RPMI8226 (cell line): ENCODE data around the gene ZNF408.
"Not testable (repeated sequence)": the region's sequence is repeated elsewhere in the genome, so short reads cannot be mapped to it uniquely, and the experiment has no call there.

ENCODE experiments used
- DNase-seq: peaks from one replicate; pipeline ENCODE4 v3.0.0-alpha.2; 2015

Gene ZNF408

GRCh38 chr11:46700241-46701077 is at the start of gene ZNF408, which contains the start of gene ARHGAP1:
ZNF408 (plus strand) TSS chr11:46701031; CDS start chr11:46701048, 17 bp downstream.
ARHGAP1 (minus strand) TSS chr11:46700619; CDS start chr11:46696107, 4,512 bp downstream.
- DNase-seq, result peak; percentile 100

GRCh38 chr11:46655631-46656030 is 45.2 kb upstream of the ZNF408 start:
- no peak for DNase-seq

DNA sequence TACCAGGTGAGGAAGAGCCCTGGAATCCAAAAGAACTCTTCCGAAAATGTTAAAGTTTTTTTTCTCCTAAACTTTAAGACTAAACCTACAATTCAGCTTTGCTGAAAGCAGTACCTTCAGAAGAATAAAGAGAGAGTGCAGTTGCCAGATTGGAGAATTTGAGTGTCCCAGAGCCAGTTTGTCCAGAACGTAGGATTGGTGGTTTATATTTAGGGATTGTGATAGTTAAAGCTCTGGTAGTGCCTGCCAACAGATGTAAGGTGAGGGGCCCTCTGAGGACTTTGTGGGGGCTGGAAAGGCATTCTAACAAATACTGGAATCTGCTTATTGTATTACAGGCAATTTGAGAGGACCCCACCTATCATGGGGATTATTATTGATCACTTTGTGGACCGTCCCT is 43.6 kb upstream of the ZNF408 start:
- no peak for DNase-seq

- no peak for DNase-seq
These were observed 42.6 kb upstream of the ZNF408 start for GRCh38 chr11:46658259-46658658.

- DNase-seq, result no peak
These were observed 40.9 kb upstream of the ZNF408 start for GRCh38 chr11:46659908-46660307.

DNA sequence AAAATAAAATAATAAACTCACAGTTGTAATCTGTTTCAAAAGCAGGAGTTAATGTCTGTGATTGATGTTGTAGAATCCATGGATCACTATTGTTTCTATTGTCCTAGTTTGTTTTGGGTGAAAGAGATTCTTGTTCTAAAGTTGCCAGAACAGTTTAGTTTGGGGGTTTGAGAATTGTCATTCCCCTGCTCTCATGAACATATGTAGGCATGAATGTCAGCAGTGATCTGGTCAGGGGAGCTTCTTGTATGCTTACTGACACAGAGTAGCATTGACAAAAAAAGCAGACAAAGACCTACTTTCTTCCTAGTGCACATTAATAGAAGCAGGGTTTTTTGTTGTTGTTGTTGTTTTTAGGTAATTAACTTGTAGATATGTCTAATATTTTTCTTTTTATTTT is 39.0 kb upstream of the ZNF408 start:
- no peak for DNase-seq

DNA sequence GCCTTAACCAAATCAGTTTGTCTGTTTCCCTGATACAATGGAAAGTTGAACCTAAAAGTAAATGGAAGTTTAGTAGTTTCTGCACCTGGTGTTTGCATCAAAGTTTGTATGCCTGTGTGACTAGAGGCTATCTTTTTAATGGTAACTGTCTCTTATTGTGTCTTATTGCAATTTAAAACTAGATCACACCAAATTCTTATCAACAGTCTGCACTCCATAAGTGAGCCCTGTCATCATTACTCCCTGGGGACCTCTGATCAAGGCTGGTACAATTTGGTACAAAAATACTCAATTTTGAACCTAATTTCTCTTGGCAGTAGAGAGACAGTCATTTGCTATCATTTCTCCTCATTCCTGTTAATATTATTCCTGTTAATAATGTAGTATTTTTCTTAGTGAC is 38.5 kb upstream of the ZNF408 start:
- no peak for DNase-seq

- no peak for DNase-seq
These were observed 37.4 kb upstream of the ZNF408 start for GRCh38 chr11:46663277-46663940.

DNA sequence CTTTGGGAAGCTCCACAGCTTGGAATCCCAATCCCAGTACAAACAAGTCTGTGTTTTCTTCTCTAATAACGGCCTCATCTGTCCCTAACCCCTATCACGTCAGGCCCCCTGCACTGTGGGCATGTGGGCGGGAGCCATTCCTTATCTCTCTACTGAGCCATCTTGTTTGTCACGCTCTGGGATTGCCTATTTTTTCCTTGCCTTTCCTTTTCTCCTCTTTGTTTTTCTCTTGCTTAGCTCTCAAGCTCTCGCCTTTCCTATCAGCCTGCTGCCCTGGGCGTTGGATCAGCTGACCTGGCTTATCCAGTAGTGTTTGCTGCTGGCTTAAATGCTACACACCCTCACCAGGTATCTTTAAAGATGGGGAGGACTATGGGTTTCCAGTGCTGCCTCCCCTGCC is 36.2 kb upstream of the ZNF408 start:
- no peak for DNase-seq

DNA sequence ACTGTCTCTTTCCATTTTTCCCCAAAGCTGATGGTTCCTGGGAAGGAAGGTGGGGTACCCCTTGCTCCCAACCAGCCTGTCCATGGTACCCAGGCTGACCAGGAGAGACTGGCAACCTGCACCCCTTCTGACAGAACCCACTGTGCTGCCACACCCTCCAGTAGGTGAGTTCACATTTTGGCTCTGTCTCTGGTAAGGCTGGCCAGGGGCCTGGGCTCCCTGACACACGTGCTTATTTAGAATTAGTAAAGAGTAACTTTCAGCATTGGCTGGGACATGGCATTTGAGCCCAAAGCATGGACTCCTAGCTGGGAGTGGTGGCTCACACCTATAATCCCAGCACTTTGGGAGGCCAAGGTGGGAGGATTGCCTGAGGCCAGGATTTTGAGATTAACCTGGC is 35.5 kb upstream of the ZNF408 start:
- DNase-seq, result no peak

GRCh38 chr11:46666516-46666915 is 34.3 kb upstream of the ZNF408 start:
- DNase-seq, result no peak

GRCh38 chr11:46667043-46667481 is 33.8 kb upstream of the ZNF408 start:
- no peak for DNase-seq

DNA sequence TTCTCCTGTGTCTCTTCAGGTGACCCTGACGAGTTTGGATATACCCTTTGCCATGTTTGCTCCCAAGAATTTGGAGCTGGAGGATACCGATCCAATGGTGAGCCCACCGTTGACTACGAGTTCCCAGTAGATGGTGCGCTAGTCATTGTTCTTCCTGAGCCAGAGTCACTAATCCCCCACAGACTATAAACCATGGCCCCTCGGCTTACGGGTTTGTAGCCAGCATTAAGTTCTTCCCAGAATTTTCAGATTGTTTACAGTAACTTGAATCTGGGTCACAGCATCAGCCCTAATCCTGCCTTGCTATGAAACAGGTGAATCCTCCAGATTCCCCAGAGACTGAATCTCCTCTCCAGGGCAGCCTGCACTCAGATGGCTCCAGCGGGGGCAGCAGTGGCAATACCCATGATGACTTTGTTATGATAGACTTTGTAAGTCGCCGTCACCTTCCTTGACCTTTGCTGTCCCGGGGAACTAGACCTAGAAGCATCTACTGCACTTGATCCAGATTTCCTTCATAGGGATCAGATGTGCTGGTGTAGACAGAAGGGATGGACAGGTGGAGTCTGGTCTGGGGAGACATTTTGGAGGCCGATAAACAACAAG is 32.2 kb upstream of the ZNF408 start:
- DNase-seq, result no peak

DNA sequence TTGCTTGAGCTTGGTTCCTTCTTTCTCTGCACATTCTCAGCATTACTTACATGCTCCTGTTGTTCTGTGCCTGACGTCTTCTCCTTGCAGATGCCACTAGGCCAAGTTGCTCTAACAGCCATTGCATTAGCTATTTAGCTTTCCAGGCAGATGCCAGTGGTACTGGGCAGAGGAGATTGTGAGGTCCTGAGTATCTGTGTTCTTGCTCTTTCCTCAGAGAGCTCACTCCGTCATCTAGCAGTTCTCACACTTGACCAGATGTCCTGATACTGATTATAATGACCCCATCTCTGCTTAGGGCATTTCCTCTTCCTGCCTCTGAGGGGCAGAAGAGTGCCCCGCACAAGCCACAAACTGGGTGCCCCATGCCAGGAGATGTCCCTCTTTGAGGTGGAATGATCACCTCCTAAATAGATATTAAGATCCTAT is 31.1 kb upstream of the ZNF408 start:
- peak; percentile 22 for DNase-seq

DNA sequence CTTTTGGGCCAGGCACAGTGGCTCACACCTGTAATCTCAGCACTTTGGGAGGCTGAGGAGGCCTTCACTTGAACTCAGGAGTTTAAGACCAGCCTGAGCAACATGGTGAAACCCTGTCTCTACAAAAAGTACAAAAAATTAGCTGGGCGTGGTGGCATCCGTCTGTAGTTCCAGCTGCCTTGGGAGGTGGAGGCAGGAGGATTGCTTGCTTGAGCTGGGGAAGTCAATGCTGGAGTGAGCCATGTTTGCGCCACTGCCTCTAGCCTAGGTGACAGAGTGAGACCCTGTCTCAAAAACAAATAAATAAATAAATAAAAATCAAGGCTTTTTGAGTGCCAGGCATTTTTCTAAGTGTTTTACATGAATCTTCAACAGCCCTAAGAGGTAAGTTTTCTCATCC is 30.3 kb upstream of the ZNF408 start:
- DNase-seq, result not testable (repeated sequence)

DNA sequence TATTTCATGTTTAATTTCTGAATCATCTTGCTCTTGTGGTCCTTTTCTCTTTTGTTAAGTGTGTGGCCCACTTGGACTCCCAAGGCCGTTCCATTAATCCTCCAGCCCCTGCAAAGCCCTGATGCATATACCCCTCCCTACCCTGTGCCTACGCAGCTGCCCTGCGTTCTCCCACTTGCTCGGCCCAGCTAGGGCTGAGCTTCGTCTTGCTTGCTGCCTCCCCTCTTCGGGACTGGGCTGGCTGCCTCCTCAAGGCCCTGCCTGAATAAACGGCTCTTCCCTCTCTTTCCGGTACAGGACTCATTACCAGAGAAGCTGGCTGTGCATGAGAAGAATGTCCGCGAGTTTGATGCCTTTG is 28.9 kb upstream of the ZNF408 start:
- DNase-seq, result no peak

DNA sequence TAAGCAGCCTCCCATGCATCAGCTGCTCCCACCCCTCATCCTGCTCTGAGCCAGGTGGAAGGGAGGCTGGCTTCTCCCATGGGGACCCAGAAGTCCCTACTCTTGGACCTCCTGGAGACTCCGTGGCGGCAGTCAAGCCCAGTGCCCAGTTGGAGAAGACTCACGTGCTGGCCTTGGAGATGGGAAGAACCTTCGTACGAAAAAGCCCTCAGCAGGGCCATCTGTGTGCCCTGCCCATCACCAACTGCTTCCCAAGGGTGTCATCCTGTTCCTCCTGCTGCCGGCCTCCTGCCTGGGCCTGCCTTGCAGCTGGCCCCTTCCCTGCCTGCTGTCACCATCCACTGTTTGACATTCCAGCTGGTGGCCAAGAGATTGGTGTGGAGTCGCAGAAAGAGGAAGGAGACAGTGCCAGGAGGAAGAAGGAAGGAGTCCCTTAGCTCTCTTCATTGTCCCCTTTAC is 28.4 kb upstream of the ZNF408 start:
- DNase-seq, result no peak

DNA sequence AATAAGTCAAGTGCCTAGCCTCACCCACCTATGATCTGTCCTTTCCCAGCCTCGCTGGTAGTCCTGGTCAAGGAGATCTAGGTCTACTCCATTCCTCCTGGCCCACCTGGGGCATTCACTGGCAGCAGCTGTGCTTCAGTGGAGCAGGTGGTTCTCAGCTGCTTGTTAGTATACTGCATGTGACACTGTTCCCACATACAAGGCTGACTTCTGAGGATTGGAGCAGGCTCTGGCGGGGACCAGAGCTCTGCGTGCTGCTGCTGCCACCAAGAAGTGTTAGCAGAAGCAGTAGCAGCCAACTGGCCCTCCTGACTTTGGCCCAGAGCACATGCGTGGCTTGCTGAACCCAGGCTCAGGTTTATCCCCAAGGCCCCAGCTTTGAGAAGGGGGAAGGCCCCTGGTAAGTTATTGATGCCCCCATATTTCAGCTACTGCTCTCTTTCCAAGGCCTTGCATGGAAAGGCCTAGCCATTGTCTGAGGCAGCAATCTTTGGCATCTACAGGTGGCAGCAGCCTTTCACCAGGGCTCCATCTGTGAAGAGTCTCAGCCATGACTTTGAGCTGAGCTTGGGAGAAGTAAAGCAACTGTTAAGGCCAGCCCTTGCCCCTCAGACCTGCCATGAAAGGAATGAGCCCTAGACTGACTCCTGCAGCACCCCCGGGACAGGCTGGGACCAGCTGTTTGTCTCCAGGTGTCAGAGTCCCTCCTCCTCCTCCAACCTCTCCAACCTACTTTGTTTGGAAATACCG is 26.9 kb upstream of the ZNF408 start:
- no peak for DNase-seq

GRCh38 chr11:46674463-46675287 is 26.2 kb upstream of the ZNF408 start:
- peak; percentile 55 for DNase-seq

DNA sequence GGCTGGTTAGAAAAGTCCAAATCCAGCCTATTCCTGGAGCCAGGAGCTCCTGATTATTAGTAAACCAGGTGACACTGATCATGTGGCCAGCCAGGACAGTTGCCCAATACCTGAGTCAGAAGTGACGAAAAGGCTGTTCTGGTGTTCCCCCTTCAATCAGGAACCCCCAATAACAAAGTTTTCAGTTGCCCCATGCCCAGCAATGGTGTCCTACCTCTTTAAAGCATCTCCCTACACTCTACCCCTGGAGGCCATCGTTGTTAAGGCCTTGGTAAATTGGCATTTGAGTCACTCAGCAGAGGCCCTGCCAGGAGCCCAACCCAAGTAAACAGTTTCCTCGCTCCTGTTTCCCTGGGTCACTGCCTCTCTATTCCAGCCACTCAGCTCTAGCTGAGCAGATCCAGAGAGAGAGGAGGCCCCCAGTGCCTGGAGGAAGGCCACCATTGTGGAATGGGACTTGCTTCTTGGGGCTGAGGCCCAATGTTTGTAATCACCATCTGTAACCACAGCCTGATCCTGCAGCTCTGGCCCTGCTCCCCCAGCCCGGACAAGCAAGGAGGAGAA is 25.5 kb upstream of the ZNF408 start:
- no peak for DNase-seq

DNA sequence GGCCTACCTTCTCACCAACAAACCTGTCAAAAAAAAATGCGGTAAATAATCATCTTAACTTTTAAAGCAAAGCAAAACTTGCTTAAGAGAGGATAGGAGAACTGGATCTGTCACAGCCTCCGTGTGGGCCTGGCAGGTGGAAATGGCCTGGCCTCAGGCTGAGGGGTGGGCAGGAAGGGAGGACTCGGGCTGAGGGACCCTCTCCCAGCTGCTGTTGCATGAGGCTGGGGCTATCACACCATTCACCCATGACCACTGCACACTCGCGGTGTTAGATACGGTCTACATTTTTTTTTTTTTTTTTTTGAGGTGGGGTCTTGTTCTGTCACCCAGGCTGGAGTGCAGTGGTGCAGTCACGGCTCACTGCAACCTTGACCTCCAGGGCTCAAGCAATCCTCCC is 24.9 kb upstream of the ZNF408 start:
- DNase-seq, result no peak
